GM12891 (cell line): ENCODE results near the gene CFAP46.

Experiments
- POLR2A ChIP-seq: IDR thresholded peaks from 2 replicates; pipeline ENCODE4 v1.6.1; 2011; ENCODE audit warnings: low read depth, low read length, control low read depth
- POLR2AphosphoS5 ChIP-seq: IDR thresholded peaks from 2 replicates; pipeline ENCODE4 v1.6.1; 2011; ENCODE audit warnings: low read depth, low read length, control low read depth
- POU2F2 ChIP-seq: IDR thresholded peaks from 2 replicates; pipeline ENCODE4 v1.6.1; 2011; ENCODE audit warnings: low read depth, mild to moderate bottlenecking, control low read depth, low read length, moderate library complexity
- TAF1 ChIP-seq: IDR thresholded peaks from 2 replicates; pipeline ENCODE4 v1.6.1; 2011; ENCODE audit warnings: low read depth, low read length, control low read depth

GRCh38 chr10:132961420-132961786, 19.0 kb upstream of the CFAP46 start:
- TF ChIP-seq POLR2A (no peak), POLR2AphosphoS5 (no peak), TAF1 (no peak), POU2F2 (no peak)
